ENCODE results near the gene ENO2.
"Not testable (repeated sequence)": the region's sequence is repeated elsewhere in the genome, so short reads cannot be mapped to it uniquely, and the experiment has no call there.

ENO2 gene

GRCh38 chr12:6914246-6914946 is at the start of gene ENO2:
ENO2 (plus strand) TSS chr12:6914580; CDS start chr12:6915833, 1,253 bp downstream.
- Mint-ChIP-seq H3K27ac (peak within 1 kb of the TSS; percentile 95), H3K9me3 (no peaks in the 10 kb centered on the region), H3K4me1 (peaks cover 42% of the 10 kb centered on the region), H3K36me3 (peaks cover 61% of the 10 kb centered on the region), H3K4me3 (peak within 1 kb of the TSS; percentile 99)
- ATAC-seq (peak; percentile 96), DNase-seq (ENCODE audit: low spot score in 2 of 2) (peak; percentile 76 to 87)

DNA sequence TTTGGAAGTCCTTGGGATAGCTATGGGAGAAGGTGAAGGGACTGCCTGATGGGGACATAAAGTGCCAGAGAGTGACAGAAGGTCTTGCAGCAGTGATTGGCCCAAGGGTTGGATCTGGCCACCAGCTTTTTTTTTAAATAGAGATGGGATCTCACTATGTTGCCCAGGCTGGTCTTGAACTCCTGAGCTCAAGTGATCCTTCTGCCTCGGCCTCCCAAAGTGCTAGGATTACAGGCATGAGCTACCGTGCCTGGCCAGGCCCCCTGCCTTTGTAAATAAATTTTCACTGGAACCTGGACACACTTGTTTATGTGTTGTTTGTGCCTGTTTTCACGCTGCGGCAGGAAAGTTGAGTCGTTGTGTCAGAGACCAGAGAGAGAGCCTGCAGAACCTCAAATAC is 49.1 kb upstream of the ENO2 start:
- peak overlapping the region; percentile 70 for H3K27ac Mint-ChIP-seq
- not testable (repeated sequence) for ATAC-seq; DNase-seq (ENCODE audit: low spot score in 2 of 2); H3K9me3 Mint-ChIP-seq
- peak overlapping the region; percentile 91 for H3K4me3 Mint-ChIP-seq
- peaks cover 100% of the 10 kb centered on the region for H3K36me3 Mint-ChIP-seq
- H3K4me1 Mint-ChIP-seq, result peaks cover 28% of the 10 kb centered on the region

- Mint-ChIP-seq H3K27ac (peak overlapping the region; percentile 98), H3K4me1 (peaks cover 38% of the 10 kb centered on the region), H3K4me3 (peak overlapping the region; percentile 91)
Measured at GRCh38 chr12:6866163-6866919, 48.0 kb upstream of the ENO2 start.

DNA sequence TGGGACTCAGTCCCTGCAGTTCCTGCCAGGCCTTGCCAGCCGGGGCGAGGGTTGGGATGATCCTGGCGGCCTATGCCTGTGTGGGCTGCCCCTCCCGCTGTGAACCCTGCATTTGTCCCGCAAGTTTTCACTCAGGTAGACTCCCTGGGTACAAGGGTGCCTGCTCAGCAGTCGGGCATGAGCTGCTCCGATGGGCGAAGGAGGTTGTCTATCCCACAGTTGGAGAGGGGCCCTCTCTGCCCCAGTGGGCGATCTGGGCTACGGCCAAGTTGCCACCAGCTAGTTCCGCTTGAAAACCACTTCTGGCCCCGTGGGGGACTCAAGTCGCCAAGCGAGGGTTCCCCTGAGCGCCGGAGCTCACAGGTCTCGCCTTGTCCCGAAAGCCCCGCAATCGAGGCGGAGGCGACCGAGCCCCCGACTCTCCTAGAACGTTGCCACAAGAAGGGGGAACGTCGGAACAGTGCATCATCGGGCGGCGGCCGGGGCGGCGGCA is 47.4 kb upstream of the ENO2 start:
- Mint-ChIP-seq H3K4me1 (peaks cover 44% of the 10 kb centered on the region), H3K4me3 (peak overlapping the region; percentile 91), H3K36me3 (peaks cover 100% of the 10 kb centered on the region), H3K27ac (peak overlapping the region; percentile 98), H3K9me3 (no peaks in the 10 kb centered on the region)
- no peak for DNase-seq (ENCODE audit: low spot score in 2 of 2)
- peak; percentile 1 for ATAC-seq

More at GRCh38 chr12:6866163-6866919, 48.0 kb upstream of the ENO2 start:
- DNase-seq (ENCODE audit: low spot score in 2 of 2), result no peak
- Mint-ChIP-seq H3K9me3 (no peaks in the 10 kb centered on the region), H3K36me3 (peaks cover 100% of the 10 kb centered on the region)
- ATAC-seq, result no peak

DNA sequence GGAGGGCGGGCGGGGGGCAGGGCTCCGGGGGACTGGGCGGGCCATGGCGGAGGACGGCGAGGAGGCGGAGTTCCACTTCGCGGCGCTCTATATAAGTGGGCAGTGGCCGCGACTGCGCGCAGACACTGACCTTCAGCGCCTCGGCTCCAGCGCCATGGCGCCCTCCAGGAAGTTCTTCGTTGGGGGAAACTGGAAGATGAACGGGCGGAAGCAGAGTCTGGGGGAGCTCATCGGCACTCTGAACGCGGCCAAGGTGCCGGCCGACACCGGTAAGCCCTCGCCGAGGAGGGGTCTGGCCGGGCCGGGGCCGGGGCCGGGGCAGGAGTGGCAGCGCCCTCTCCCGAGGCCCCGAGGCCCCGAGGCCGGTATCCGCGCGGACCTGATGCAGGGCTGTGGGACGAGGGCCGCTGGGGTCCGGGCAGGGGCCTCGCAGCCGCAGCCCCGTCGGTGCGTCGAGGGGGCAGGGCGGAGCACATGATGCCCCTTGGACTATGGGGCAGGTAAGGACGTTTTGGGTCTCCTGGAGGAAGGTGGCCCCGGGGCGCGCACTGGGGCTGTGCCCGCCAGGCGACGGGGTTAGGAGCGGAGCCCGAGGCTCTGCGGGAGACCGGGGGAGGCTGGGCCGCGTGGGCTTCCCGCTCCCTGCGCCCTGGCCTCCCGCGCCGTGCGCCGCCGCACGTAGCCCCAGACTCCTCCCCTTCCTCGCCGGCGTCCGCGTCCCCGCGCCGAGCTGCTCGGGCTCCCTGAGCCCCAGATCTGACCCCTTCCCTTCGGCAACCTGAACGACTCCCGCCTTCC is 46.8 kb upstream of the ENO2 start, which contains the start of gene TPI1:
TSS of gene TPI1 (plus strand) at position 119 of the 798 bp plus-strand sequence. CDS start at position 155, 36 bp downstream.
- peak within 1 kb of the TSS; percentile 91 for H3K4me3 Mint-ChIP-seq
- peaks cover 51% of the 10 kb centered on the region for H3K4me1 Mint-ChIP-seq
- ATAC-seq, result peak; percentile 75
- peak within 1 kb of the TSS; percentile 98 for H3K27ac Mint-ChIP-seq
- no peaks in the 10 kb centered on the region for H3K9me3 Mint-ChIP-seq
- H3K36me3 Mint-ChIP-seq, result peaks cover 100% of the 10 kb centered on the region
- peak; percentile 80 to 89 for DNase-seq (ENCODE audit: low spot score in 2 of 2)

GRCh38 chr12:6868211-6869048 is 46.0 kb upstream of the ENO2 start:
- DNase-seq (ENCODE audit: low spot score in 2 of 2) (no peak), ATAC-seq (peak; percentile 0)
- Mint-ChIP-seq H3K36me3 (peaks cover 100% of the 10 kb centered on the region), H3K9me3 (no peaks in the 10 kb centered on the region), H3K4me1 (peaks cover 56% of the 10 kb centered on the region), H3K4me3 (peak overlapping the region; percentile 91), H3K27ac (peak overlapping the region; percentile 98)

DNA sequence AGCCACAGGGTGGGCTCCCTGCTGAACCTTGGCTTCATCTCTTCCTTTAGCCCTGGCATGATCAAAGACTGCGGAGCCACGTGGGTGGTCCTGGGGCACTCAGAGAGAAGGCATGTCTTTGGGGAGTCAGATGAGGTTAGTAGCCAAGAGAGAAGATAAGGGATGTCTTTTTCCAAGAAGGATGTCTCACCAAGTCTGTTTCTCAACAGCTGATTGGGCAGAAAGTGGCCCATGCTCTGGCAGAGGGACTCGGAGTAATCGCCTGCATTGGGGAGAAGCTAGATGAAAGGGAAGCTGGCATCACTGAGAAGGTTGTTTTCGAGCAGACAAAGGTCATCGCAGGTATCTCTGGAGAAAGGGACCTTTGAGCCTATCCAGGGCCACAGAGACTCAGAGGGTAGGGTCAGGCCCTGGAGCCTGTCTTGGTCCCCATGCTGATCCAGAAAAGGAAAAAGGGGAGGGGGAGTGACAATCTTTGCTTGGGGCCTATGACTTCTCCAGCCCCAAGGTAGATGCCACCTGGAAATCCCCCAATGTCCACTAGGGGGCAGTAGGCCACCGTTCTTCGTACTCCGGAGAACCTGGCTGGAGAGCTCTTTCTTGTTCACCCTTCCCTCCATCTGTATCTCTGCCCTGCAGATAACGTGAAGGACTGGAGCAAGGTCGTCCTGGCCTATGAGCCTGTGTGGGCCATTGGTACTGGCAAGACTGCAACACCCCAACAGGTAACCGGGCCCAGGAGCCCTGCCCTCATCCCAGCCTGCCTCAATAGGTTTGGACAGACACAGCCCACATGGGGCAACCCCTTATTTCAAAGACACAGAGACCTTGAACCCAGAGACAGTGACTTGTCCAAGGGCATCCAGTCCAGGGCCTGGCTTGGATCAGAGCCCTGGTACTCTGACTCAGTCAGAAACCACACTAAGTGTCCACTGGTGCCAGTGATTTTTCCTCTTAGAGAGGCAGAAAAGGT is 45.0 kb upstream of the ENO2 start:
- ATAC-seq, result no peak
- peaks cover 100% of the 10 kb centered on the region for H3K36me3 Mint-ChIP-seq
- H3K27ac Mint-ChIP-seq, result peak overlapping the region; percentile 98
- peak; percentile 73 to 91 for DNase-seq (ENCODE audit: low spot score in 2 of 2)
- H3K4me1 Mint-ChIP-seq, result peaks cover 61% of the 10 kb centered on the region
- peak overlapping the region; percentile 91 for H3K4me3 Mint-ChIP-seq
- no peaks in the 10 kb centered on the region for H3K9me3 Mint-ChIP-seq

- not testable (repeated sequence) for H3K9me3 Mint-ChIP-seq; ATAC-seq; DNase-seq (ENCODE audit: low spot score in 2 of 2)
- Mint-ChIP-seq H3K36me3 (peaks cover 100% of the 10 kb centered on the region), H3K4me3 (peak overlapping the region; percentile 91), H3K4me1 (peaks cover 61% of the 10 kb centered on the region), H3K27ac (peak overlapping the region; percentile 98)
Measured at GRCh38 chr12:6870304-6870703, 44.1 kb upstream of the ENO2 start.

- Mint-ChIP-seq H3K9me3 (no peaks in the 10 kb centered on the region), H3K36me3 (peaks cover 100% of the 10 kb centered on the region), H3K27ac (peak overlapping the region; percentile 98), H3K4me1 (peaks cover 61% of the 10 kb centered on the region), H3K4me3 (peak overlapping the region; percentile 91)
- ATAC-seq, result peak; percentile 17
- peak in 1 of 2 donors; percentile 67 for DNase-seq (ENCODE audit: low spot score in 2 of 2)
Measured at GRCh38 chr12:6871052-6871957, 43.1 kb upstream of the ENO2 start.

GRCh38 chr12:6872073-6873048 is 42.0 kb upstream of the ENO2 start:
- Mint-ChIP-seq H3K4me3 (peak overlapping the region; percentile 91), H3K36me3 (peaks cover 100% of the 10 kb centered on the region), H3K9me3 (no peaks in the 10 kb centered on the region), H3K4me1 (peaks cover 58% of the 10 kb centered on the region), H3K27ac (peak overlapping the region; percentile 98)
- peak; percentile 47 for ATAC-seq
- peak; percentile 95 to 96 for DNase-seq (ENCODE audit: low spot score in 2 of 2)

- peaks cover 100% of the 10 kb centered on the region for H3K36me3 Mint-ChIP-seq
Measured at GRCh38 chr12:6873094-6874014, 41.0 kb upstream of the ENO2 start, which contains the start of gene SPSB2. SPSB2 (minus strand) TSS chr12:6873303; CDS start chr12:6872901, 402 bp downstream.

More at GRCh38 chr12:6873094-6874014, 41.0 kb upstream of the ENO2 start, which contains the start of gene SPSB2:
- Mint-ChIP-seq H3K4me1 (peaks cover 53% of the 10 kb centered on the region), H3K4me3 (peak within 1 kb of the TSS; percentile 91), H3K9me3 (no peaks in the 10 kb centered on the region), H3K27ac (peak within 1 kb of the TSS; percentile 98)
- peak; percentile 82 for ATAC-seq
- peak; percentile 99 to 100 for DNase-seq (ENCODE audit: low spot score in 2 of 2)

All from stimulated activated effector memory CD8-positive, alpha-beta T cell treated with anti-CD3 and anti-CD28 coated beads, Interleukin-12 subunit alpha, Interleukin-12 subunit beta, amount 100 ng/mL, for 72 hours (primary cell).